NB4 (cell line): Measurements from ENCODE around the gene RIC1.

ENCODE experiments used
- CTCF ChIP-seq: IDR thresholded peaks from one replicate; pipeline ENCODE4 v1.5.1; 2012; ENCODE audit warnings: low read depth, low read length
- MAX ChIP-seq: IDR thresholded peaks from 2 replicates; pipeline ENCODE4 v1.6.1; 2011; ENCODE audit warnings: low read depth, low read length
- MYC ChIP-seq: IDR thresholded peaks from 2 replicates; pipeline ENCODE4 v1.6.1; 2011; ENCODE audit warnings: low read depth, low read length
- POLR2A ChIP-seq: IDR thresholded peaks from 2 replicates; pipeline ENCODE4 v1.6.1; 2011; ENCODE audit warnings: mild to moderate bottlenecking; ENCODE audit not compliant: insufficient read length; ENCODE audit errors: extremely low read depth

- TF ChIP-seq CTCF (no peak), POLR2A (no peak), MAX (no peak), MYC (no peak)
Measured at GRCh38 chr9:5592231-5592630, 36.7 kb upstream of the RIC1 start.
